ENCODE results near the gene TMEM125. TPM values are rescaled to one million over a fixed set of nuclear protein-coding genes. Genes with fewer than 3 reads are reported as not detected.
A peak's percentile ranks its signal among the peaks of the same experiment; 100 is the strongest.

Gene TMEM125
- total RNA-seq, 3 donors from 2014 or later = 31.9 to 71.6 (median 40.6) TPM

DNA sequence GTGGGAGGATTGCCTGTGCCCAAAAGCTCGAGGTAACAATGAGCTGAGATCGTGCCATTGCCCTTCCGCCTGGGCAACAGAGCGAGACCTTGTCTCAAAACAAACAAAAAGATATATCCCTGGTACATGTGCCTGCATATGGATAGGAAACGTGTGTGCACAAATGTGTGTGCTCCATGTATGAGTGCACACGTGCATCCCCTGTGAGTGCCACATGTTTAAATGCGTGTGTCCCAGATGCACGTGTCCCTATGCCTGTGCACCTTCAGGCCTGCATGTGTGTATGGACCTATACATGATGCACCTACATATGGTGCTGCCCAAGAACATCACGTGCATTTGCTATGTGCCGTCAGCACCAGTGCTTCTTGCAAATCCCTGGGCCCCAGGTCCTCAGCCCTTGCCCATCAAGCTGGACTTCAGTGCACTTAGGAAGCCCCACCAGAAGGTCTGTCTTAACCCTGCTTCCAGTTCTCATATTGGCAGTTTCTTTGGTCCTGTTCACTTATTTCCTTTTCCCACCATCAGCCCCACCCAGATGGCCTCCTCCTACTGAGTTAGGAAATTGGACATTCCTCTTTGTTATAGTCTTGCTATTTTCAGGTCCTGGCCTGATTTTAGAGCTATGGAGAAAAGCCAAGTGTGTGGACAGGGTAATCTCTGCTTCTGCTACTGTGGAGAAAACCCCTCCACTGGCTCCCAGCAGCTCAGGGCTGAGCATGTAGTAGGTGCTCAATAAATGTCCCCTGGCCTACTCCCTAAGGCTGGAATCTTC lies 46.4 kb downstream of the TMEM125 start:
- Histone ChIP-seq H3K4me1 (ENCODE audit: low read depth) (peaks cover 6% of the 10 kb centered on the region), H3K9me3 (no peaks in the 10 kb centered on the region), H3K36me3 (ENCODE audit: low read depth) (no peaks in the 10 kb centered on the region), H3K4me3 (no peak overlapping the region)
- no peak for ATAC-seq
- TF ChIP-seq, protein P1, sequence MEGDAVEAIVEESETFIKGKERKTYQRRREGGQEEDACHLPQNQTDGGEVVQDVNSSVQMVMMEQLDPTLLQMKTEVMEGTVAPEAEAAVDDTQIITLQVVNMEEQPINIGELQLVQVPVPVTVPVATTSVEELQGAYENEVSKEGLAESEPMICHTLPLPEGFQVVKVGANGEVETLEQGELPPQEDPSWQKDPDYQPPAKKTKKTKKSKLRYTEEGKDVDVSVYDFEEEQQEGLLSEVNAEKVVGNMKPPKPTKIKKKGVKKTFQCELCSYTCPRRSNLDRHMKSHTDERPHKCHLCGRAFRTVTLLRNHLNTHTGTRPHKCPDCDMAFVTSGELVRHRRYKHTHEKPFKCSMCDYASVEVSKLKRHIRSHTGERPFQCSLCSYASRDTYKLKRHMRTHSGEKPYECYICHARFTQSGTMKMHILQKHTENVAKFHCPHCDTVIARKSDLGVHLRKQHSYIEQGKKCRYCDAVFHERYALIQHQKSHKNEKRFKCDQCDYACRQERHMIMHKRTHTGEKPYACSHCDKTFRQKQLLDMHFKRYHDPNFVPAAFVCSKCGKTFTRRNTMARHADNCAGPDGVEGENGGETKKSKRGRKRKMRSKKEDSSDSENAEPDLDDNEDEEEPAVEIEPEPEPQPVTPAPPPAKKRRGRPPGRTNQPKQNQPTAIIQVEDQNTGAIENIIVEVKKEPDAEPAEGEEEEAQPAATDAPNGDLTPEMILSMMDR (IDR thresholded peaks at IDR 0.05) = no peak
- intact Hi-C loops (cut with DNase I, micrococcal nuclease) = no loop called here
- peak in 1 of 3 donors; percentile 8 for DNase-seq

DNA sequence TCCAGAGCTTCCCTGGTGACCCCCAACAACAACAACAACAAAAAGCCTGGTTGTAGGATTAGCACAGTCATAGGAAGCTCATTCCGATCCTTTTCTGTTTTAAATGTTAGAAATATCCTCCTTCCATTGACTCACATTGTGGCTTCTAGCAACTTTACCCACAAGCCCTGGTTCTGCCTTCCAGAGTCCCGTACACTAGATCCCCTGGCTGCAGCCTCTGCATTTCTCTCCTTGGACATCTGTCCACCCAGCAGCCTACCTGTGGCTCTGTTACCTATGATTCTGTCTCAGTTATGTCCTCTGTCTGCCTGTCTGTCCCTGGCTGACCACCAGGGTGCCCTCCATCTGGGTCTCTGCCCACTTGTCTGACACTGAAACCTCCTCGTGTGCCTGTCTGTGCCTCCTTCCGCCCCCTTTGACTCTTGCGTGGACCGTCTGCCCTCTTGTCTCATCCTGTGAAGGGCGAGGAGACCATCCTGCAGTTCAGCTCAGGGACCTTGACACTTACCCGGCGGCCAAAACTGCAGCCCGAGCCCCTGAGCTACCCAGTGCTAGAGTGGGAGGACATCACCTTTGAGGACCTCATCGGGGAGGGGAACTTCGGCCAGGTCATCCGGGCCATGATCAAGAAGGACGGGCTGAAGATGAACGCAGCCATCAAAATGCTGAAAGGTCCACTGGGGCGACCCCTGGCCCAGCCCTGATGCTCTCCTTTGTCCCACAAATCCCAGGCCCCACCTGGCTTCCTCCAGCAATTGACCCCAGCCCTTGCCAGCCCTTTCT lies 47.1 kb downstream of the TMEM125 start:
- intact Hi-C loops (cut with DNase I, micrococcal nuclease) = no loop called here

DNA sequence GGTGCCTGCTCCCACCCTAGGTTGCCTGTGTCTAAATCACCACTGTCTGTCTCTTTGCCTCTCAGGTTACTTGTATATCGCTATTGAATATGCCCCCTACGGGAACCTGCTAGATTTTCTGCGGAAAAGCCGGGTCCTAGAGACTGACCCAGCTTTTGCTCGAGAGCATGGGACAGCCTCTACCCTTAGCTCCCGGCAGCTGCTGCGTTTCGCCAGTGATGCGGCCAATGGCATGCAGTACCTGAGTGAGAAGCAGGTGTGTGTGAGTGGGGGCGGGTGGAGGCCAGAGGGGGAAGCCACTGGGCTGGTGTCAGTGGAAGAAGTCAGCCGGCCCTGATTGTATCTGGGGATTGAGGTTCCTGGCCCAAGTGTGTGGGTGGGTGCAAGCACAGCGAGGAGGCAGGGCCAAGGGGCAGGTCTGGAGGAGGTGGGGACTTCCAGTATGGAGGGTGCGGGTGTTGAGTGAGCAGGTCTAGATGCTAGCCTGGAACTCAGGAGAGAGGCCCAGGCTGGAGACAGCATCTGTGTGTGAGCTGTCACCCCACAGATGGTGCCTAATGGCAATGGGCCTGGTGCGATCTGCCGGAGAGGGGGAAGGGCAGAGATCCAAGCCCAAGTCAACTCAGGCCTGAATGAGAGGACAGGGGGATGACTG lies 48.2 kb downstream of the TMEM125 start:
- no peaks in the 10 kb centered on the region for H3K36me3 ChIP-seq (ENCODE audit: low read depth)
- intact Hi-C loops (cut with DNase I, micrococcal nuclease) = no loop called here
- peaks cover 6% of the 10 kb centered on the region for H3K4me1 ChIP-seq (ENCODE audit: low read depth)
- no peaks in the 10 kb centered on the region for H3K9me3 ChIP-seq
- no peak for ATAC-seq
- TF ChIP-seq, protein P1 (IDR thresholded peaks at IDR 0.05) = no peak
- no peak for DNase-seq
- H3K4me3 ChIP-seq = no peak overlapping the region

More for the DNA sequence above, 47.1 kb downstream of the TMEM125 start:
- DNase-seq (no peak), ATAC-seq (no peak)
- H3K4me1 ChIP-seq (ENCODE audit: low read depth) = peaks cover 6% of the 10 kb centered on the region
- no peaks in the 10 kb centered on the region for H3K9me3 ChIP-seq
- TF ChIP-seq, protein P1 (IDR thresholded peaks at IDR 0.05) = no peak
- no peak overlapping the region for H3K4me3 ChIP-seq
- H3K36me3 ChIP-seq (ENCODE audit: low read depth) = no peaks in the 10 kb centered on the region

DNA sequence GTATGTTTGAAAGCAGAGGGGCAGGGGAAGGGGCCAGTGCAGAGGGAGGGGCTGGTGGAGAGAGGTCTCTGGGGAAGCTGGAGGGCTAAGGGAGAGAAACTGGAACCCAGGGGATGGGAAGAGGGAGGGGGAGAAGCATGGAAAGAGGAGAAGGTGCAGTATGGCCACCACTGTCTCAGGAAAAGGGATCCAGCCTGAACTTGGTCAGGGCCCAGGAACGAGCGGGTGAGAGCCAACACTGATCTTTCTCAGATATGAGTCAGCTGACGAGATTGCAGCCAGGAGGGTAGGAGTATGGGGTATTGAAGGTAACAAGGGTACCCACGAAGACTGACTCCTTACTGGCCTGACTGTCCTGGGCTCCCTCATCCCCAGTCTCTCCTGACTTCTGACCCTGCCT lies 49.0 kb downstream of the TMEM125 start:
- no peak for DNase-seq
- no peak for ATAC-seq

DNA sequence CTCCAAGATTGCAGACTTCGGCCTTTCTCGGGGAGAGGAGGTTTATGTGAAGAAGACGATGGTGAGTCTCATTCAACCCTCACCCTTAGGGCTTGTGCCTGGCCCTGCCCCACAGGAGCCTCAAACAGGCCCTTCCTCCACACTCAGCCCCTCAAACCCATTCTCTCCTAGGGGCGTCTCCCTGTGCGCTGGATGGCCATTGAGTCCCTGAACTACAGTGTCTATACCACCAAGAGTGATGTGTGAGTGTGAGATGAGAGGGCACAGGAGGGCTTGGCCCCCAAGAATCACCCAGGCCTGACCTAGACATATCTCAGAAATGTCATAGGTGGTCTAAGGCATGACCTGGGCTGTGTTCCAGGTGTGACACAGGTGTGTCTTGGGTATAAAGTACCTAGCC lies 49.5 kb downstream of the TMEM125 start:
- Histone ChIP-seq H3K4me3 (no peak overlapping the region), H3K9me3 (no peaks in the 10 kb centered on the region), H3K4me1 (ENCODE audit: low read depth) (no peaks in the 10 kb centered on the region), H3K36me3 (ENCODE audit: low read depth) (no peaks in the 10 kb centered on the region)
- TF ChIP-seq, protein P1 (IDR thresholded peaks at IDR 0.05) = no peak
- ATAC-seq (no peak), DNase-seq (no peak)
- intact Hi-C loops (cut with DNase I, micrococcal nuclease) = no loop called here

More for the DNA sequence above, 49.0 kb downstream of the TMEM125 start:
- Histone ChIP-seq H3K36me3 (ENCODE audit: low read depth) (no peaks in the 10 kb centered on the region), H3K4me1 (ENCODE audit: low read depth) (peaks cover 2% of the 10 kb centered on the region), H3K9me3 (no peaks in the 10 kb centered on the region), H3K4me3 (no peak overlapping the region)
- intact Hi-C loops (cut with DNase I, micrococcal nuclease) = no loop called here
- TF ChIP-seq, protein P1 (IDR thresholded peaks at IDR 0.05) = no peak

Measured in mucosa of descending colon (tissue), 3 donors.